ENCODE measurements around the gene PCTP. TPM values are rescaled to one million over a fixed set of nuclear protein-coding genes. Genes with fewer than 3 reads are reported as not detected.

PCTP gene
- total RNA-seq, 2 donors from 2014 or later, result 10.5 to 19.8 TPM

GRCh38 chr17:55720919-55721836 is 29.7 kb upstream of the PCTP start:
- DNase-seq (ENCODE audit: low spot score) (no peak), ATAC-seq (no peak)
- Mint-ChIP-seq H3K4me3 (no peak overlapping the region), H3K36me3 (no peaks in the 10 kb centered on the region), H3K27me3 (peaks cover 22 to 40% of the 10 kb centered on the region in 2 donors), H3K9me3 (no peaks in the 10 kb centered on the region), H3K4me1 (ENCODE audit: low read depth in 2 of 2) (no peaks in the 10 kb centered on the region), H3K27ac (no peak overlapping the region)

GRCh38 chr17:55722016-55722736 is 28.7 kb upstream of the PCTP start:
- no peak overlapping the region for H3K4me3 Mint-ChIP-seq
- peaks cover 31 to 47% of the 10 kb centered on the region in 2 donors for H3K27me3 Mint-ChIP-seq
- no peak for ATAC-seq
- H3K36me3 Mint-ChIP-seq, result no peaks in the 10 kb centered on the region
- DNase-seq (ENCODE audit: low spot score), result no peak
- H3K9me3 Mint-ChIP-seq, result no peaks in the 10 kb centered on the region
- H3K4me1 Mint-ChIP-seq (ENCODE audit: low read depth in 2 of 2), result no peaks in the 10 kb centered on the region
- H3K27ac Mint-ChIP-seq, result no peak overlapping the region

GRCh38 chr17:55722742-55723487 is 27.9 kb upstream of the PCTP start, which contains the start of gene TMEM100:
Gene TMEM100 (minus strand): TSS chr17:55722864. CDS start chr17:55721070, 1,794 bp downstream.
- no peak within 1 kb of the TSS for H3K4me3 Mint-ChIP-seq
- no peaks in the 10 kb centered on the region for H3K36me3 Mint-ChIP-seq
- DNase-seq (ENCODE audit: low spot score) (no peak), ATAC-seq (no peak)
- H3K4me1 Mint-ChIP-seq (ENCODE audit: low read depth in 2 of 2), result no peaks in the 10 kb centered on the region
- H3K27me3 Mint-ChIP-seq, result peaks cover 37 to 53% of the 10 kb centered on the region in 2 donors
- H3K27ac Mint-ChIP-seq, result no peak within 1 kb of the TSS
- no peaks in the 10 kb centered on the region for H3K9me3 Mint-ChIP-seq

- H3K27me3 Mint-ChIP-seq, result peaks cover 36 to 51% of the 10 kb centered on the region in 2 donors
- H3K36me3 Mint-ChIP-seq, result no peaks in the 10 kb centered on the region
- H3K4me3 Mint-ChIP-seq, result no peak overlapping the region
- DNase-seq (ENCODE audit: low spot score), result no peak
- no peaks in the 10 kb centered on the region for H3K9me3 Mint-ChIP-seq
- H3K4me1 Mint-ChIP-seq (ENCODE audit: low read depth in 2 of 2), result no peaks in the 10 kb centered on the region
- ATAC-seq, result no peak
- no peak overlapping the region for H3K27ac Mint-ChIP-seq
Observed at GRCh38 chr17:55723488-55723848, 27.4 kb upstream of the PCTP start.

DNA sequence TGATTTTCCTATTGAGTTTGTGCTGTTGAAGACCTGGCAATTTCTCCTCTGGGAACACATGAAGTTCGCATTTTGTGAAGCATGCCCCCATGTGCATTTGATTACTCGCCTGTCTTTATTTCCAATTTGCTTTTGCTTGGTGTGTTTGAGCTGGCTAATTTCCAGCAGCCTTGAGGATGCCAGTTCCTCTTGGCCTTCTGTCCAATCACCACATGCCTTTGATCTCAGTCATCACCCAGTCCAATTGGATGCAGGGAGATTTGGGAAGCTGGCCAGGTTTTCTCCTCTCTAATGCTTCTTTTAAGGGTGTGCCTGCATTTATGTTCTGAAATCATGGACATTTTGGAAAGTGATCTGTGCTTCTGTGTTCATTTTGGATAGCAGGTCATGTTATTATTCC is 24.4 kb upstream of the PCTP start:
- no peak overlapping the region for H3K27ac Mint-ChIP-seq
- no peak for DNase-seq (ENCODE audit: low spot score)
- ATAC-seq, result no peak
- H3K4me1 Mint-ChIP-seq (ENCODE audit: low read depth in 2 of 2), result no peaks in the 10 kb centered on the region
- no peak overlapping the region for H3K4me3 Mint-ChIP-seq
- H3K27me3 Mint-ChIP-seq, result peaks cover 37 to 46% of the 10 kb centered on the region in 2 donors
- H3K9me3 Mint-ChIP-seq, result no peaks in the 10 kb centered on the region
- H3K36me3 Mint-ChIP-seq, result no peaks in the 10 kb centered on the region

DNA sequence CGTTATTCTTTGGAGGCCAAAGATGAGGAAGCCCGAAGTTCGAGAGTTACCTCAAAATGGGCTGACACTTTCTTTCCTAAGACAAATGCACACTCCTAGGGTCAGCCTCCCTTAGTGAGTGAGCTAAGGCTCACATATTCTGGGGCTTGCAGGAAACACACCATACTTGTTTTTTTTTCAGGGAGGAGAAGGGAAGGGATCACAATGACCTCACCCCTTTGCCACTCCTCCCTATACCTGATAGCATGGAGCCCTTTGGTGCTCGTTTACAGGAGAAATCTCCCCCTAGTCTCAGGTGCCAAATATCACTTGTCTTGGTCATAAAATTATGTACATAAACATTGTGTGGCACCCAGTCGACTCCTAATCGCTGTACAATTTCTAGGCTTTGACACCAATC is 23.6 kb upstream of the PCTP start:
- Mint-ChIP-seq H3K27me3 (peaks cover 38 to 45% of the 10 kb centered on the region in 2 donors), H3K4me3 (no peak overlapping the region), H3K27ac (no peak overlapping the region), H3K4me1 (ENCODE audit: low read depth in 2 of 2) (no peaks in the 10 kb centered on the region), H3K9me3 (no peaks in the 10 kb centered on the region), H3K36me3 (no peaks in the 10 kb centered on the region)
- ATAC-seq (no peak), DNase-seq (ENCODE audit: low spot score) (no peak)

GRCh38 chr17:55727920-55728319 is 22.9 kb upstream of the PCTP start:
- DNase-seq (ENCODE audit: low spot score) (no peak), ATAC-seq (no peak)
- H3K27ac Mint-ChIP-seq, result no peak overlapping the region
- H3K9me3 Mint-ChIP-seq, result no peaks in the 10 kb centered on the region
- H3K4me3 Mint-ChIP-seq, result no peak overlapping the region
- no peaks in the 10 kb centered on the region for H3K36me3 Mint-ChIP-seq
- peaks cover 37 to 45% of the 10 kb centered on the region in 2 donors for H3K27me3 Mint-ChIP-seq
- no peaks in the 10 kb centered on the region for H3K4me1 Mint-ChIP-seq (ENCODE audit: low read depth in 2 of 2)

DNA sequence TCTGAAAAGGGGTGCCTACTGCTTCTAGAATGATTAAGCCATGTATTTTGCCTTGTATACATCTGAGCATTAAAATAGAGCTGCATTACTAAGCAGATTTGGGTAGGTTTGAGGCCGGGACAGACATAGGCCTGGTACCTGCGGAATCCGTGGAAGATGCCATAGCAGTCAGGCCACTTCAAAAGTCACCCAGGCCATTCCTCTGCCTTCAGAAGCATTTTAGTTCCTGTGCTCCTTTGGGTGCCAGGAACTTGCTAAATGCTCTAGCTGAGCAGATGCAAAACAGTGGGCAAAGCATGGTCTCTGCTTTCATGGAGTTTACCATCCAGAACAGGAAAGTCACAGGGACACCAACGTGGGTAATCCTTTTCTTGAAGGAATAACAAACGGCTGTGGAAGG is 22.5 kb upstream of the PCTP start:
- ATAC-seq (no peak), DNase-seq (ENCODE audit: low spot score) (no peak)
- Mint-ChIP-seq H3K4me1 (ENCODE audit: low read depth in 2 of 2) (no peaks in the 10 kb centered on the region), H3K27me3 (peaks cover 36 to 46% of the 10 kb centered on the region in 2 donors), H3K9me3 (no peaks in the 10 kb centered on the region), H3K4me3 (no peak overlapping the region), H3K36me3 (no peaks in the 10 kb centered on the region), H3K27ac (no peak overlapping the region)

GRCh38 chr17:55728833-55729232 is 22.0 kb upstream of the PCTP start:
- Mint-ChIP-seq H3K36me3 (no peaks in the 10 kb centered on the region), H3K4me1 (ENCODE audit: low read depth in 2 of 2) (peaks cover 0 to 2% of the 10 kb centered on the region in 2 donors), H3K27me3 (peaks cover 38 to 48% of the 10 kb centered on the region in 2 donors), H3K9me3 (no peaks in the 10 kb centered on the region), H3K27ac (no peak overlapping the region), H3K4me3 (no peak overlapping the region)
- no peak for ATAC-seq
- no peak for DNase-seq (ENCODE audit: low spot score)

DNA sequence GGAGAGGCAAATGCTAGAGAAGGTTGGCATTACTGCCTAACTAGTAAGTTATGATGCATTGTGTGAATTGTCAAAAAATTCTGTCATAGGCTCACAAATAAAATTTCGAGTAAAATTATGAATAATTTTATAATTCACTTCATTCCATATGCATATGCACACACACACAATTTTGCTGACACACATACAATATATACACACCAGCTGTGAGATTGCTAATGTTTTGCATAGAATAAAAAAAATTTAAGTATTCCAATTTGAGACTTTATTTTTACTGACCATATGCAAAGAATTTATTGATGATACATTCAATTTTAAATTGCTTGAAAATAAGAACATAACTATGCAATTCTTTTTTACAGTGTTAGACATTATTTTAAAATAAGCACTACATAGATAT is 21.4 kb upstream of the PCTP start:
- Mint-ChIP-seq H3K9me3 (no peaks in the 10 kb centered on the region), H3K27me3 (peaks cover 43 to 54% of the 10 kb centered on the region in 2 donors), H3K4me3 (no peak overlapping the region), H3K36me3 (no peaks in the 10 kb centered on the region), H3K27ac (no peak overlapping the region), H3K4me1 (ENCODE audit: low read depth in 2 of 2) (peaks cover 0 to 9% of the 10 kb centered on the region in 2 donors)
- ATAC-seq, result no peak
- DNase-seq (ENCODE audit: low spot score), result no peak

DNA sequence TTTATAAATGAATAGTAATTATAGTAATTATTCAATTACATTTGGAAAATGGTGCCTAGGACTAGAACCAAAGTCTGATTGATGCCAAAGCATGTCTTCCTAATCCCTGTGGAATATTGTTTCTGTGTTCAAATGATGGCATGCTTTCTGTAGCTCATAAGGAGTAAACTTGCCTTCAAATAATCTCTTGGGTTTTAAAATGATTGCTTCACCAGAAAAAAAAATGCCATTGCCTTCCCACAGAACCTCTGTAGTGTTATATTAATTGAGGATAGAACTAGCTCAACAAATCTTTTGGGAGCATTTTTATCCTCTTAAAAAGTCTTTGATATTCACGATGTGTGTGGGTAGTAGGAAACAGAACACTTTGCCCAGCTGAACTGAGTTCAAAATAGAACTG is 20.5 kb upstream of the PCTP start:
- no peak overlapping the region for H3K4me3 Mint-ChIP-seq
- DNase-seq (ENCODE audit: low spot score) (no peak), ATAC-seq (no peak)
- H3K4me1 Mint-ChIP-seq (ENCODE audit: low read depth in 2 of 2), result peaks cover 0 to 10% of the 10 kb centered on the region in 2 donors
- H3K27ac Mint-ChIP-seq, result no peak overlapping the region
- no peaks in the 10 kb centered on the region for H3K36me3 Mint-ChIP-seq
- H3K27me3 Mint-ChIP-seq, result peaks cover 39 to 49% of the 10 kb centered on the region in 2 donors
- H3K9me3 Mint-ChIP-seq, result no peaks in the 10 kb centered on the region

- DNase-seq (ENCODE audit: low spot score), result no peak
- Mint-ChIP-seq H3K4me3 (no peak overlapping the region), H3K27ac (no peak overlapping the region), H3K27me3 (peaks cover 40 to 49% of the 10 kb centered on the region in 2 donors), H3K36me3 (no peaks in the 10 kb centered on the region), H3K9me3 (no peaks in the 10 kb centered on the region), H3K4me1 (ENCODE audit: low read depth in 2 of 2) (peaks cover 0 to 10% of the 10 kb centered on the region in 2 donors)
- ATAC-seq, result no peak
Observed at GRCh38 chr17:55730808-55731207, 20.0 kb upstream of the PCTP start.

DNA sequence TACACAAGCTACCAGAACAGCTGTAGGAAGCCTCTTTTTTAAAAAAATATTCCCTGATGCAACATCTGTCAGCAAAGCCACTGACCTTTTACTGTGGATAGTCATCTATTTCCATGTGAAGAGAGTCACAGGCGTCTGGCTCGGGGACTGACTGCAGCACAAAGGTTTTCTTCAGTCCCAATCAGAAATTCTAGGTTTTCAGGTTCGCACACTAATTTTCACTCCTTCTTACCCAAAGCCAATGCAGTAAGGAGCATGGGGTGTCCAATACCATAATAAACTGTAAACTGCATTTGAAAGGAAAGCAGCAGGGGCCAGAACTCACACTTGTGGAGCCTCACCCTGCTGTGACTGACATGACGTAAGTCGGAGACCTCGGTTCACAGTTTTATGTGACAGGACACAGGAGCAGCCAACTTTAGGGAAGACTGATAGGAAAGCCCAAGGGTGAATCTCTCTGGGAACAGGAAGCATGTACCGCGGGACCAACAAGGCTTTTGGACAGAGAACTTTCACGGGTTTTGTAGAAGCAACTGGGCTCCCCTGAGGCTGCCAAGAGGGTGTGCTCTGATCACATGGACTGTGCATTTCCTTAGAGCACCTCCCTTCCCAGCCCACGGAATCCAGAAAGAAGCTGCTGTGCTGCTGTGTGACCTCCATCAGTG is 19.1 kb upstream of the PCTP start:
- ATAC-seq (no peak), DNase-seq (ENCODE audit: low spot score) (no peak)
- Mint-ChIP-seq H3K4me1 (ENCODE audit: low read depth in 2 of 2) (peaks cover 0 to 10% of the 10 kb centered on the region in 2 donors), H3K36me3 (no peaks in the 10 kb centered on the region), H3K27ac (no peak overlapping the region), H3K9me3 (no peaks in the 10 kb centered on the region), H3K27me3 (peaks cover 37 to 45% of the 10 kb centered on the region in 2 donors), H3K4me3 (no peak overlapping the region)

Measured in natural killer cell treated with Interleukin-12 subunit alpha and Interleukin-12 subunit beta and Interleukin-15 and Interleukin-18, amount 100 ng/mL, for 72 hours (primary cell).